GM21447 (cell line): ENCODE results near the gene KCNQ2.

Source experiments
- ATAC-seq: cut with Tn5 transposase; IDR thresholded peaks from one replicate; pipeline ENCODE4 v1.9.1; 2021; ENCODE audit not compliant: unreplicated experiment

The KCNQ2 gene

DNA sequence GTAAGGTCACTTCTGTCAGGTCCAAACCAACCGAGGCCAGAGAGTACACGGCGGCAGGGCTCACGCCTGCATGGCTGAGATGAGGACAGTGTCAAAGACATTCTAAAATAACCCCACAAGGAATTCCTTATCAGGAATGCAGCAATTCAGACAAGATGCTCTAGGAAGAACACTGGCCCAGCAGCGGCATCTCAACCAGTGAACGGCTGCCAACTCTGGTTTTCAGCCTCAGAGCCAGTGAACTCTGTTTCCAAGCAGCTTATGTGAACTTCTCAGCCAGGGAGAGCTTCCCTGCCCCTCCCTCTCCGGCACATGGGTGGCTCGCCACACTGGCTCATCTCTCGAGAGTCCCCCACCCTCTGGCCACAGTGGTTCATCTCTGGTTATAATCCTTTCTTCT lies 36.9 kb downstream of the KCNQ2 start:
- ATAC-seq: no peak

DNA sequence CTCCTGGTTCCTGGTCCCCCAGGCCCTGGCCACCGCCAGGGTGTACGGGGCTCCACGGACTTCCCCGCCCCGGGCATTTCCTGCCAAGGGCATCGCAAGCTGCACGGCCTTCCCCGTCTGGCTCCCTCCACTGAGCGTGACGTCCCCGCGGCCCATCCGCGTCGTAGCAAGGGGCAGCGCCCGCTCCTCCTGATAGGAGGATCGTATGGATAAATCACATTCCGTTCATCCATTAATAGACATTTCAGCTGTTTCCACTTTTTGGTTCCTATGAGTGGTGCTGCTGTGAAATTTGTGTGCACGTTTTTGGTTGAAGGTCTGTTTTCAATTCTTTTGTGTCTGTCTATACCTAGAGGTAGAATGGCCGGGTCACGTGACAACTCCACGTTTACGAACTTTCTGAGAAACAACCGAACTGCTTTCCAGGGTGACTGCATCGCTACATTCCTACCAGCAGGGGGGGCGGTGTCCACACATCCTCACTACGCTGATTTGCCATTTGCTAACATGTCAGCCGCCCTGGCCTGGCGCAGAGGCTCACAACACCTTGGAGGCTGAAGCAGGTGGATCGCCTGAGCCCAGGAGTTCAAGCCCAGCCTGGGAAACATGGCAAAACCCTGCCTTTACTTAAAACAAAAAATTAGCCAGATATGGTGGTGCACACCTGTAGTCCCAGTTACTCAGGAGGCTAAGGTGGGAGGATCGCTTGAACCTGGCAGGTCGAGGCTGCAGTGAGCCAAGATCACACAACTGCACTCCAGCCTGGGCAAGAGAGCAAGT lies 37.7 kb downstream of the KCNQ2 start:
- ATAC-seq: no peak

DNA sequence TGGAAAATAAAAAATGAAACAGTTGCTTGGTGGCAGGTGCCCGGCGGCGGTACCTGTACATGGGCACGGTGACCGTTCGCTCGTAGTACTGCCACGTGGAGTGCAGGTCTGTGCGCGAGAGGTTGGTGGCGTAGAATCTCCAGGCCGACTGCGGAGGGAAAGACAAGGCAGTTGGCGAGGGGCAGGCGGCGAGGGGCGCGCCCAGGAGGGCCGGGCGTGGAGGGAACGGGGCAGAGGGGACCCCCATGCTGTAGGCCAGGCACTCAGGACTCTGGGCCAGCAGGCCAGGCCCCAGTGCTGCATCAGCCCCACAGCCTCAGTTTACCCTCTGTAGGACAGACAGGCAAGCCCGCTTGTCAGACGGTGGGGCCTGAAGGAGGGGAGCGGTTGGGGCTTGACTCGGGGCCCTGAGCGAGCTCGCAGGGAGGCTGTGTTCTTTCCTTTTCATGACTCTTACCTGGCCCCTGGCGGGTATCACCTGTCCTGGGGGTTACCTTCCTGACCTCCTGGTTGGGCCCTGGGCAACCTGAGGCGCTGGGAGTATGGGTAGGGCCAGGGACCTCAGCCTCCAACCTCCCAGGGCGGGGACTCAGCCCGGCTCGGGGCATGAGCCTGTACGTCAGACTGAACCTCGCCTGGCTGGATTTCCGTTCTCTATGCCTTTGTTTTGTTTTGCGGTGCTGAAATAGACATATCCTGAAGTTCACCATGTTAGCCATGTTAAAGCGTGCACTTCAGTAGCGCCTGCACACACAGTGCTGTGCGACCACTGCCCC lies 38.5 kb downstream of the KCNQ2 start:
- no peak for ATAC-seq

DNA sequence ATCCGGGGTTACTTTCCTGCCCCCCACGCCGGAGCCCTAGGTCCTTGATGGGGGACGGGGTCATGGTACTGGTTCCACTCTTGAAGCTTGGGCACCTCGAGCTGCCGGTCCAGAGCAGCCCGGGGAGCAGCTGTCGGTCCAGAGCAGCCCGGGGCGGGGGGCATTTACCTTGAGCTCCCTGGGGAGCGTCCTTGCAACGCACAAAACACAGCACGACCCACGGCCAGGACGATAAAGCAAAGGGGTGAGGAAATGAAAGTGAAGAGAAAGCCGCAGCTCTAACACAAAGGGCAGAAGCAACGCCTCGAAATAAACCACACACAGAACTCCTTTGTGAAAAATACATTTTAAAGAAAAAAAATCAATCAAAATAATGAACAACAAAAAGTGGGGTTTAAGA lies 39.1 kb downstream of the KCNQ2 start:
- ATAC-seq: no peak

DNA sequence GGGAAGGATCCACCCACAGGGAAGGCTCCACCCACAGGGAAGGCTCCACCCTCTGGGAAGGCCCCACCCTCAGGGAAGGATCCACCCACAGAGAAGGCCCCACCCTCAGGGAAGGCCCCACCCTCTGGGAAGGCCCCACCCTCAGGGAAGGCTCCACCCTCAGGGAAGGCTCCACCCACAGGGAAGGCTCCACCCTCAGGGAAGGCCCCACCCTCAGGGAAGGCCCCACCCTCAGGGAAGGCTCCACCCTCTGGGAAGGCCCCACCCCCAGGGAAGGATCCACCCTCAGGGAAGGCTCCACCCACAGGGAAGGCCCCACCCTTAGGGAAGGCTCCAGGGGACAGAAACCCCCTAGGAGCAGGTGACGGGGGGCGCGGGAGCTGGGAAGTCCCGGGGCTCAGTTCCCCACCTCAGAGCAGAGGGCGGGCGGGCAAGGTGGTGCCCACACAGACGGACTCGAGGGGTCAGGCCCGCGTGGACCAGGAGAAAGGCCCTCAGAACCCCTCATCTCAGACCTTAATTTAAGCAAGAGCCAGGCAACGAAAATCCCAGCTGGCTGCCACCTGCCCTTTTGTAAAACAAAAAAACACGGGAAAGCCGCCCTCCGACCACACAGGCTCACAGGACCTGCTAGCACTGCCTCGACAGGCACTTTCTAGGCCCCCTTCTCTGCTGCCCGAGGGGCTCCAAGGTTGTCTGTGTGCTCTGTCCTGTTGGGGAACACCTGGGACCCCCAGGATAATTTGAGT lies 39.7 kb downstream of the KCNQ2 start:
- no peak for ATAC-seq

DNA sequence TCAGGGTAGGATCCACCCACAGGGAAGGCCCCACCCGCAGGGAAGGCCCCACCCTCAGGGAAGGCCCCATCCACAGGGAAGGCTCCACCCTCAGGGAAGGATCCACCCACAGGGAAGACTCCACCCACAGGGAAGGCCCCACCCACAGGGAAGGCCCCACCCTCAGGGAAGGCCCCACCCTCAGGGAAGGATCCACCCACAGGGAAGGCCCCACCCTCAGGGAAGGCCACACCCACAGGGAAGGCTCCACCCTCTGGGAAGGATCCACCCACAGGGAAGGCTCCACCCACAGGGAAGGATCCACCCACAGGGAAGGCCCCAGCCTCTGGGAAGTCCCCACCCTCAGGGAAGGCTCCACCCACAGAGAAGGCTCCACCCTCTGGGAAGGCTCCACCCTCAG lies 40.5 kb downstream of the KCNQ2 start:
- ATAC-seq: no peak

DNA sequence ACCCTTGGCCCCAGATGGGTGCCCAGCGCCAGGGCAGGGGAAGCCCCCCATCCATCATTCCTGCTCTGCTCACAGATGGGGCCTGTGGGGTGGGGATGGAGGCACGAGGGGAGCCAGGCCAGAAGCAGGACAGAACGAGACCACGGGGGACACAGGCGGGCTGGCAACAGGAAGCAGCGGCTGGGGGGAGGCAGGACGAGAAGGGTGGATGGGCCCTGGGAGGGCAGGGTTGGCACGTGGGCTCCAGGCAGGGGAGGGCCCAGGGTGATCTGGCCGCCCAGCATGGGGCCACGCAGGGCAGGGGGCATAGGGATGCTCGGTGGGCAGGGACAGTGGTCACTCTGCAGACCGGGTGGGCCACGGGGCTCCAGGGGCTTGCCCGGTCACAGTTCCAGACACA lies 41.6 kb downstream of the KCNQ2 start:
- ATAC-seq: no peak

DNA sequence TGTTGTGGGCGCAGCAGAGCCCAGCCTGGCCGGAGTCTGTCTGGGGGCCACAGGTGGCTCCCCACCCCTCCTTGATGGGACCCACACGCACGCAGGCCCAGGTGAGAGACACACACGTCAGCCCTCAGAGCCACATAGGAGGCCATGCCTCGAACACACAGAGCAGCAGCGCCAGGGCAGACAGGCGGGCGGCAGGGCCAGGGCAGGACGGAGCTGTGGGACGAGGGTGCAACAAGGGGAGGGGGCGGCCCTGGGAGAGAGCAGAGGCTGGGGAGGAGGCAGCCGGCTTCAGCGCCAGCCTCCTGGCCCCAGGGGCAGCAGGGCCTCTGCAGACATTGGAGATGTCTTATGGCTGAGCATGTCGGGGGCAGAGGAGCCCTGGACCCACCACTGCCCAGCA lies 42.5 kb downstream of the KCNQ2 start:
- no peak for ATAC-seq

DNA sequence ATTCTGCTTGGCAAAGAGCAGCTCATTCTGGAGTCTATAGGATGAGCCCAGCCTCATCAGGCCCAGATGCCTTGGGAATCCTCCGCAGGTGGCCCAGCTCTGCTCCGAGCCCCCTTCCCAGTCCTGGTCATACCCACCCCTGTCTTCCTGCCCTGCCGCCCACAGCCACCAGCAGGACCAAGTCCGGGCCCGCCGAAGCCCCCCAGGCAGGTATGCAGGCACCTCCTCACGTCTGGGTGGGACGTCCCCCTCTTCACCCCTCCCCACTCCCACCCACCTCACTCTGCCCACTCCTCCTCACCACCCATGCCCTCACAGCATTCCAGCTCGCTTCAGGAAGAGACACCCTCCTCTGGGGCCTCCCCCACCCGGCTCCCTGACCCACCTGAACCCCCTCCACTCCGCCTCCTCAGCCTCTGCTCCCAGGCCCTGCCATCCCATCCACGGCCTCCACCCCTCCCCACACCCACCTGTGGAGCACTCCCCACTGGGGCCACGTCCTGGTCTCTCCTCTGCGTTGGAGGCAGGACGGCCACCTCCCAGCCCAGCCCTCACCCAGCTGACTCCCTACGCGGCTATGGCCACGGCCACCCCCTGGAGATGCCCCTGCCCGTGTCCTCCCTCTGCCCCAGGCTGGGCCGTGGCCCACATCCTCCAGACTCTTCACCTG lies 43.4 kb downstream of the KCNQ2 start:
- ATAC-seq: no peak

DNA sequence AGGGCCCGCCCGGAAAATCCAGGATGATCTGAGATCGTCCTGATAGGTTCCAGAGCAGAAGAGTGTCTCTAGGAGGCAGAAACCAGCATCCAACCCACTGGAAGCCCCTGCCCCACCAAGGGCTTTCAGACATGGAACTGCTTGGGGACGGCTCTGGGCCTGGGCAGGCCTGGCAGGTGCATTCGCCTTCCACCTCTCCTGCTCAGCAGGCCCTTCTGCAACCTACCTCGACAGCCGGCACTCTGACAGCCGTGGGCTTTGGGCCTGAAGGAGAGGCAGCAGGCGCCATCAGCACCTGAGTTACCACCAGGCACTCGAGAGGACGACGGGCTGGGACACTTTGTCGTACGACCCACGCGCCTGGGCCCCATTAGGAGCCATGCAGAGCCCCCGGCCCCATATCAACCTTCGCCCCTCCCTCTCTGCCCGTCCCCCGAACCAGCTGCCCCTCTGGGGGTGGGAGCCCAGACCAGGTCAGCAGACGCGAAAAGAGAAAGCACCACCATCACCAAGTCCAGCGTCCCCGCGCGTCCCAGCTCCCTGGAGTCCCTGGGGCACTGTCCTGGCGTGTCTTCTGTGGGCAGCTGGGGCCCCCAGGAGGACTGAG lies 44.6 kb downstream of the KCNQ2 start:
- ATAC-seq: no peak

DNA sequence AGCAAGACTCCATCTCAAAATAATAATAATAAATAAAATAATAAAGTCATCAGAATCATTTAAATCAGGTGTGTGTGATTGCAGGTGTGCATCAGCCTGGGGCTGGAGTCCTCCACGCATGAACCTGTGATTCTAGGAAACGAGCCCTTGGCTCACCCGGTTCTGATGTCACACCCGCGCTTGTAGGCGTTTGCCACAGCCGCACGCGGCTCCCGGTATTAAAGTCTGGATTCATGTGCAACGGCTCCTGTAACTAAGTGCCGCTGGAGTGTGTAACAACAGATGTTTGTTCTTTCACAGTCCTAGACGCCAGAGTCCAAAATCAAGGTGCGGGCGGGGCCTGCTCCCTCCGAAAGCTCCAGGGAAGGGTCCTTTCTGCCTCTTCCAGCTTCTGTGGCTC lies 45.2 kb downstream of the KCNQ2 start:
- ATAC-seq: no peak

DNA sequence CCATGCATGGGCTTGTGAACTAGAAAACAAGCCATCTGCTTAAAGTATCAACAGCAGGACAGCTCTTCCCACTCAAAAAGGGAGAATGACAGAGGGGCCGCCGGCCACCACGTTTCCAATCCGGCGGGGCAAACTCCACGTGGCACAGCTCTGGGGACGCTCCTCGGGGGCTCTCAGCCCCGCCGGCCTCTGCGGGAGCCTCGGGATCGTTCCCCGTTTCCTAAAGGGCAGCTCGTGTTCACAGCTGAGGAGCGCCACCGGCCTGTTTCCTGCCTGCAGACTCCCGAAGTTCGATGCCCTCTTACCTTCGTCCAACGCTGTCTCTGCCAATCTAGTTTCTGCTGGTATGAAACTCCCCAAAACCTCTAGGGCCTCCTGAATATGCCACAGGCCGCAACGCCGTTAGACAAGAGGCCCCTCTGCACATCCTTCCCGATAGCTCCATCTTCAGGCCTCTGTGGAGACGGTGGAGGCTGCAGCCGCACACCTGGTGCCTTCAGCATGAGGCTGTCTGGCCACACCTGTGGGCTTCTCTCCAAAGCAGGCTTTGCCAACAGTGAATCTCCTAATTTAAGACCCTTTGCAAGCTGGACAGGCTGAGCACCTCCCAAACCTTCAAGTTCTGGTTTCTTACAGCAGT lies 46.5 kb downstream of the KCNQ2 start:
- ATAC-seq: no peak

DNA sequence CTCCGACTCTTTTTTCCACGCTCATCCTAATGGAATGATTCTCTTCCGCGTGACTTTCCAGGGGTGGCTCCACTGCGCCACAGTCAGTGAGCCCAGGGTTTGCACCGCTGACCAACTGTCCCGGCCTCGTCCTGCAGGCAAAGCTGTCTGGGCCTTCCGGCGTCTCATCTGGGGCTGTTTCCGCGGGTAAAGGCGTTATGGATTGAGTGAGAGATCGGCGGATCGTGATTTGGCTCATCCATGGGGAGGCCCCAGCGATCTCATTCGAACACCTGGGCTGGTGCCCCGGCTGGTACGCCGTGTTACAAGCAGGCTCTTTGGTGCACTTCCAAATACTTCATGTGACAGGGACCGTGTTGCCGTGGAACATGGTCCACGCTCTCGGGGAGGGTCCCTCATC lies 47.8 kb downstream of the KCNQ2 start:
- no peak for ATAC-seq

DNA sequence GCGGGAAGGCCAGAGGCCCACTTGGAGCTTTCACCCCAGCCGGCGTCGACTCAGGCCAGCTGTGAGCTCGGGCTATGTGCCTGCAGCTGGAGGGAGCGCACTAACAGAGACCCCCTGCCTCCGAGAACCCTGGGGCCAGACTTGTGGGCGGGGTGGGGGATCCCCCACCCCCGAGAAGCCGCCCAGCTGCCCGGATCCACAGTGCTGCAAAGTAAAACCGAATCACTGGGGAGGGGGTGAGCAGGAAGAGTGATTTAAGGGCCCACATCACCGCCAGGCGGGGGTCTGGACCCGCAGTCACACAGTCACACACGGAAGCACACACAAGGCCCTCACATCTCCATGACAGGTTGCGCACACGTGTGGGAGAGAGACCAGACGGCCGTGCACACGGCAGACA lies 48.7 kb downstream of the KCNQ2 start:
- ATAC-seq: no peak

DNA sequence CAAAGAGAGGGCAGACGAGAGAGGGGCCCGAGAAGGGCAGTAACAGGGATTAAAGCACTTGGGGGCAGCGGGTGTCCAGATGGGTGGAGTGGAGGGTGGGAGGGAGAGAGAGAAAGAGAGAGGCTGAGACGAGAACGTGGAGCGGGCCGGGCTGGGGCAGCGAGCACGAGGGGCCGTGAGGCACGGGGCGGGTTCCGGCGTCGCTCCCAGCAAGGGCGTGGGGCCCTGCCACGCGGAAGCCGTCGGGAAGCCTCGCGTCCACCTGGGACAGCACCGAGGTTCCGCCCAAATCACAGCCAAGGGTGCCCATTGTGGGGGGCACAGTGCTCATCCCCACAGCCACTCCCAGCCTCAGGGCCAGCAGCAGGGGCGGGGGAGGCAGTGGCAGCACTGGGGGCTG lies 49.8 kb downstream of the KCNQ2 start:
- no peak for ATAC-seq

DNA sequence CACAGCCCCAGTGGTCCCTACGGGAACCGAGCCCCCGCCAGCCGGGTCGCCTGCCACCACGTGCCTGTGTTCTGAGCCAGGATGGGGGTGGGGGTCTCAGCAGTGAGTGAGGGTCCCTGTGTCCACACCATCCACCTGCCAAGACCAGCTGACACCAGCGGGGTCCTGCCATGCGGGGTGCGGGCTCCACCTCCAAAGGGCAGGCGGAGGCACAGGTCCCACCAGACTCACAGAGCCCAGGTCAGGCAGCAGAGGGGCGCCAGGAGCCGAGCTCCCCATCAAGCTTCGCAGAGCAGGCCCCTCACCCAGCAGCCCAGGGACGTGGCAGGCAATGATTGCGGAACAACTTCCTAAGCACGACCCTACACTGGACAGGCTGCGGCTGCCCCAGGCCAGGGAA lies 50.5 kb downstream of the KCNQ2 start:
- no peak for ATAC-seq

DNA sequence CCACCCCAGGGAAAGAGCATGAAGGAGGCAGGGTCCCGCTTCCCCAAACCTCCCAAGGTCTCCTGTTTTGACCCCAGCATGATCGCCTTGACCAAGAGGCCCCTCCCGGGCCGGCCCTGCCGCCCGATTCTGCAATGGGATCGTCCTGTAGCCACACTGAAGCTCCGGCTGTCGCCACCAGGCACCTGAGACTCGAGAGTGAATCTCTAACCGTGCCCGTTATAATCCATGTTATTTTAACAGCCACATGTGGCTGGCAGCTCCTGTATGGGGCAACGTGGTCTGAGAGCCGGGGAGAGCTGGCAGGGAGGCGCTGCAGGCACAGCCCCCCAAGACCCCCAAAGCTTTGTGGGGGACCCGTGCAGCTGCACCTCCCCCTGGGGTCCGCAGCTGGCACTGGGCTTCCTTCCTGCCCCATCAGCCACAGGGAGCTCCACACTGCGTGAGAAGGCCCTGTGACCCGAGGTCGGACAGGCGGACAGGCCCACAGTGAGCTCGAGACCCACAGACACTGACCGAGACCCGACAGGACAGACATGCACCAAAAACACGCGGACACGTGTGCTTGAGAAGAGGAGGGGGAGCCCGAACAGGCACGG lies 51.3 kb downstream of the KCNQ2 start:
- ATAC-seq: no peak

DNA sequence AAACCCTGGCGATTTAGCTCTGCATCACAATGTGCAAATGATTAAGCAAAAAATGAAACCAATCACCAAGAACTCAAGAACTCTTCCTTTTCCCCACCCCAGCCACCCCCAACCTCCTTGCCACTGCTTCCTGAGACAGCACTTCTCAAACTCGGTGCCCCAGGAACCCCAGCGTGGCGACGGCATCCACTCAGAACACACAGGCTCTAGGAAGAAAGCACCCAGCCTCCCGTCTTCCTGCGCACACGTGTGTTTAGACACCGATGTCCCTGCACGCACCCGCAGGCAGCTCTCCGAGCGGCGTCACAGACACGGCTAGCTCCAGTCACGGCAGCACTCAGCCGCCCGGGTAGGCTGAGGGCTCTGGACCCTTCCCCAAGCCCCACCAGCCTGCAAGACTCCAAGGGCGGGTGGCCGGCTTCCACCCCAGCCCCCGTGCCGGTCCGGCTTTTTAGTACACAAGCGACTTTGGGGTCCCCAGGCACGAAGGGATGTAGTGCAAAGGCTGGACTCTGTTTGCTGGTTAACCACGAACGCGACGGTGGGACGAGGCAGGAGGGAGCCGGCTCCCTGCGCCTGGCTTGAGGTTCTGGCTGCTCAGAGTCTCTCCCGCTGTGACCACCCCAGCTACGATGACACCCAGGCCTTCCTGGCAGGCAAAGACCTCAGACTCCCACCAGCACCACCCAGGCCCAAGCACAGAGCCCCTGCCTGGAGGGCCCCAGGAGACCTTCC lies 51.9 kb downstream of the KCNQ2 start:
- no peak for ATAC-seq

DNA sequence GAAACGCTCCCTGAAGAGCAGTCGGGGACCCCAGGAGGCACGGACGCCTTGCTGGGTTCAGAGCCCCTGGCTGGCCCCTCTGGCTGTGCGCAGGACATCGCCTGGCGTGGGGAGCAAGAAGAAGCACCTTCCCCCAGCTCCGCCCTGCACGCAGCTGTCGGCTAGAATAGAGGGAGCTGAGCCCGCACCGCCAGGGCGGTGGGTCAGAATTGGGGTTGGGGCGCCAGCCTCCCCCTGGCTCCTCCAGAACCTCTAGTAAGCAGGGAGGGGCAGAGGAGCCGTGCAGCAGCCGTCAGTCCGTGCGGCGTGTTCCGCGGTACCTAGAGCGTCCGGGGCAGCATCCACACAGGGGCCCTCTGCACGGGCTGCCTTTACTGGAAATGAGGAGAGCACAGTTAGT lies 53.2 kb downstream of the KCNQ2 start:
- ATAC-seq: no peak
